Measurements from ENCODE around the gene ZBTB16. TPM values are rescaled to one million over a fixed set of nuclear protein-coding genes. Genes with fewer than 3 reads are reported as not detected.

The ZBTB16 gene
- polyA plus RNA-seq, 5 donors: 3.1 to 9.9 (median 6.7) TPM

DNA sequence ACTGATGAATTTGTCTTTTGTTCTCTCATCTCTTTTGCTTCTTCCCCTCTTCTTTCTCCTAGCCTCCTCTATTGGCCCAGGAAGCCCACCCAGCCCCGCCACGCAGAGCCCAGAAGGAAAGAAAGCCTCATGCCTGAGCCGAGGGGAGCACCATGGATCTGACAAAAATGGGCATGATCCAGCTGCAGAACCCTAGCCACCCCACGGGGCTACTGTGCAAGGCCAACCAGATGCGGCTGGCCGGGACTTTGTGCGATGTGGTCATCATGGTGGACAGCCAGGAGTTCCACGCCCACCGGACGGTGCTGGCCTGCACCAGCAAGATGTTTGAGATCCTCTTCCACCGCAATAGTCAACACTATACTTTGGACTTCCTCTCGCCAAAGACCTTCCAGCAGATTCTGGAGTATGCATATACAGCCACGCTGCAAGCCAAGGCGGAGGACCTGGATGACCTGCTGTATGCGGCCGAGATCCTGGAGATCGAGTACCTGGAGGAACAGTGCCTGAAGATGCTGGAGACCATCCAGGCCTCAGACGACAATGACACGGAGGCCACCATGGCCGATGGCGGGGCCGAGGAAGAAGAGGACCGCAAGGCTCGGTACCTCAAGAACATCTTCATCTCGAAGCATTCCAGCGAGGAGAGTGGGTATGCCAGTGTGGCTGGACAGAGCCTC, 3.8 kb downstream of the ZBTB16 start:
- DNase-seq: no peak

DNA sequence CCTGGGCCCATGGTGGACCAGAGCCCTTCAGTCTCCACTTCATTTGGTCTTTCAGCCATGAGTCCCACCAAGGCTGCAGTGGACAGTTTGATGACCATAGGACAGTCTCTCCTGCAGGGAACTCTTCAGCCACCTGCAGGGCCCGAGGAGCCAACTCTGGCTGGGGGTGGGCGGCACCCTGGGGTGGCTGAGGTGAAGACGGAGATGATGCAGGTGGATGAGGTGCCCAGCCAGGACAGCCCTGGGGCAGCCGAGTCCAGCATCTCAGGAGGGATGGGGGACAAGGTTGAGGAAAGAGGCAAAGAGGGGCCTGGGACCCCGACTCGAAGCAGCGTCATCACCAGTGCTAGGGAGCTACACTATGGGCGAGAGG, 4.3 kb downstream of the ZBTB16 start:
- DNase-seq: no peak

- no peak for DNase-seq
Observed at GRCh38 chr11:114064216-114064615, 4.7 kb downstream of the ZBTB16 start.

- no peak for DNase-seq
Observed at GRCh38 chr11:114065094-114065493, 5.6 kb downstream of the ZBTB16 start.

DNA sequence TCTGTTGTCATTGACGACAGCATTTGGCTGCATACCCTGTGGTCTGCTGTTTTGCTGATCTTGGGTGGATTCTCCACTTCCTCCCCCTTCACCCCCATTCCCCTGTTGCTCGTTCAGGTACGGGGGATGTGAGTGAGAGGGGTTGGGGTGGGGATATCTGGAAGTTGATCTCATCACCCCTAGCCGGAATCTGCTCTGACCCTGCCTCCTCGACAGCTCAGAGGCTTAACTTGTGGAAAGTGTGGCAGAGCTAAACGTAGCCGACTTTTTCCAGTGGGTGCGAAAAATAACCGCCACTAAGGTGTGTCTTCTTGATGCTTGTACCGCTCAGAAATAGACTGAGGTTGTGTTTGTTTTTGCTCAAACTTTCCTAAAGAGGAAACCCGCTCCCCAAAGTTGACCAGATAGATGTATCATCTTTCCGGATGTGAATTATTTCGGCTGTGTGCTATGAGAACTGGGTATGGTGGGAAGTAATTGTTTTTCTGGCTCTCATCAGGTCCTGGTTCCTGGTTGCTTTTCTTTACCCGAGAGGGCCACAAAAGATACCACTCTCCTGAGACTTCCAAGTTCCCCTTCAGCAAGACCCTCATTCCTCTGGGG, 6.6 kb downstream of the ZBTB16 start:
- no peak for DNase-seq

GRCh38 chr11:114068327-114068726, 8.8 kb downstream of the ZBTB16 start:
- DNase-seq: no peak

GRCh38 chr11:114070464-114071139, 11.1 kb downstream of the ZBTB16 start:
- DNase-seq: no peak

- no peak for DNase-seq
Observed at GRCh38 chr11:114073007-114073827, 13.7 kb downstream of the ZBTB16 start.

DNA sequence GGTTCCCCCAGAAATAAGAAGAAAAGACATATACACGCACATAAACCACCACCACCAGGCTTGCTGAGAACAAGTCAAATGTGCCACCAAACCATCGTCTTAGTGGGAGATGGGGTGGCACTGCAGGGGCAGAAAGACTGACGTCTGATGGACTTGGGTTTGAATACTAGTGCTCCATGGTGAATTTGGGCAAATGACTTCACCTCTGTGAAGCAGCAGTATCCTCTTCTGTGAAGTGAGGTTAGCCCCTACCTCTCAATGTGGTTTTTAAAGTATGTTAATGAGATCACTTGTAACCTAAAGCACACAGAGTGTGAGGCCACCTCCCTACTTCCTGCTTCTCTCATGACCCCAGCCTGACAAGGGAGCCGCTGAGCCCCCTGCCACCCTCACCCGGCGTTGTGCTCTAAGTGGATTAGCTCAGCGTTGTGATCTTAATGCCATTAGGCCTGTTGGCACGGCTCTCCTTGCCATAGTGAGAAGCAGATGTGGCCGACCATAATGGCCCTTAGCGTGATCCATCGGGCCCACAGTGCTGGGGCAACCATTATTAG, 14.4 kb downstream of the ZBTB16 start:
- no peak for DNase-seq

GRCh38 chr11:114074546-114075343, 15.2 kb downstream of the ZBTB16 start:
- no peak for DNase-seq

GRCh38 chr11:114075344-114075610, 15.8 kb downstream of the ZBTB16 start:
- no peak for DNase-seq

DNA sequence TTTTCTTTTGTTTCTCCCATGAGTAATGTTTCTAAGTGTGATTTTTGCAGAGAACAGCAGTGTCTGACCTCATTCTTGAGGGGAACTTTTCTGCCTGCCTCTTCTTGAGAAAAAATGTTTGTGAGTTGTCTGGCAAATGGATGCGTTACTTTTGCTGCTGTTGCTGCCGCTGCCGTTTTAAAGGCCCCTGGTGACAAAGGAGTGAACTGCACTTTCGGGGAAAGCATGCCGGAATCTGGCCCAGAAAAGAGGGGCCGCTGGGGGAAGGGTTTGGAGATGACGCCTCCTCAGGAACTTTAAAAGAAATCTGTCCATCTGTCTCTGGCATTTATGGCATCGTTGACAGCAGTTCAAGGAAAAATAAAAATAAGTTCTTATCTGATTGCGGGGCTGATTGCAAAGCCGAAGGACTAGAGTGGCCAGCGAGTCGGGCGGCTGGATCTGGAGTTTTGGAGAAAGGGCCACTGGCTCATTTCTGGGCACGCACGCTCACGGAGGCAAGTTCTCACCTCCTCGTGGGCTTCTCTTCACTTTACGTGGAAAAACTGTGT, 16.5 kb downstream of the ZBTB16 start:
- peak; percentile 55 to 69 for DNase-seq

DNA sequence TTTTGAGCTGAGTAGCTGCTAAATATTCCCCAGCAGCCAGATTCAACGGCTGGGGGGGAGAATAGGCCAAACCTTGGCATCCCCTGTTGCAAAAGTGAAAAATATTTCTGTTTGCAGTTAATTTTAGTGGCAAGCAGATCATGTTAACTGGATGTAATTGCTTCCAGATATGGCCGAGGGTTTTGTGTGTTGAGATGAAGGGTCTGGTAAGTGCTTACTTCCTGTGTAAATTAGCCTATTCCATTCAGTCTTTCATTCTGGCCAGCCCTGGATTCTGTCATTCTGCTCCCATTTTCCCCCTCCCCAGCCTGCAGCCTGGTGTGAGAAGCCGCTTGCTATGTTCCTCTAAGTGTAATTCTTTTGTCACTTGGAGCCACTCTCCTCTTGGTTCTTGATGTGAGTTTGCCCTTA, 17.4 kb downstream of the ZBTB16 start:
- DNase-seq: peak; percentile 70 to 77

DNA sequence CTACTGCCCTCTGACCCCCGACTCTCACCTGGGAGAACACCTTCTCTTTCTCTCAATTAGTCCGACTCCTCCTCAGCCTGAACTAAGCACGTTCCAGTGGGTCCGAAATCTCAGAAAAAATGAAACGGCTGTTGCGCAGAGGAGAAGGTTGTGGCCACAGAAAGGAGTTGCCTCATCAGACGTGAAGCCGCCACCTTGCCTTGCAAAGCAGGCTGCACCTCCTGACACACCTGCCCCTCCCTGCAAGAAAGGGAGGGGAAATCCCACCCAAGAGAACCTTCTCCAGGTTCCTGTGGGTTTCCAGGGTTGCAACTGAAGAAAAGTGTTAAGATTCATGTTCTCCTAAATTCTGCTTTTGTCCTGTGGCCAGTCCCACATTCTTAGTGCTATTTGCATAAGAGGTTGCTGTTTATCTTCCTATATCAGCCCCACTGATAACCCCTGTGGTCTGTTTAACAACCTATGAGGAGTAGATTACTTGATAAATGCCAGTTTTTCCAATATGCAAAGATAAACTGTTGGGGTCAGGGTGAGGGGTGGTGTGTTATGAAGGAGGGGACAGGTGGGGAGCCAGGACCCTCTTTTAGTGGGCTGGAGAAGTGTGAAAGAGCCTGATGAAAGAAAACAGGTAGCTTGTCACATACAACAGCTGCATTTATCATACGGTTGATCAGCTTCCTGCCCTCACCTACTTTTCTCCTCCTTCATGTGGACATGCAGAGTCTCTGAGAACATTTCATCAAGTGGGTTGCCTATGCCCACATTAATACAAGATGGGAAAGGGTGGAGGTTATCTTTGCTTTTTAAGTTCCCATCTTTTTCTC, 18.2 kb downstream of the ZBTB16 start:
- DNase-seq: no peak

- no peak for DNase-seq
Observed at GRCh38 chr11:114078423-114078822, 18.9 kb downstream of the ZBTB16 start.

DNA sequence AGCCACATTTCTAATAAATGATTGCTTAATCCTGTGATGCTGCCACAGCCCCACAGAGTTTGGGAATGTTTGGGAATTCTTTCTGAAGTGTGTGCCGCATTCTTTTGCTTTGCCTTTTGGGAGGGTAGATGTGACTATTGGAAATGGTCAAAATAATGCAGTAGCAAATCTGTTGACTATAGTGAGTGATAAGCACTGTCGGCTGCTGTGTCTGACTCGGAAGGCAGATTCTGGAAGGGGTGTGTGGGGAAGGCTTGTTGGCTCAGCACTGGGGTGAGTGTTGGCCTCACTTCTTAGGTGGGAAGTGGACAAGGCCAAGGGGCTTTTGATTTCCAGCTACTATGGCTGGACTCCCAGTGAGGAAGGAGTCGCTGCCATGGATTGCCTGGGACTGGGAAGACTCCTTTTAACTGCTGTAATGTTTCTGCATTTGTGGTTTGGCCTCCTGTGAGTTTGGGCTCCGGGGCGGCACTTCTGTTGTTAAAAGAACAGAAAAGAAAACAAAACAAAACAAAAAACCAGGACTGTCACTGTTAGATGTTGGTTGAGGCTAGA, 20.1 kb downstream of the ZBTB16 start:
- DNase-seq: no peak

DNA sequence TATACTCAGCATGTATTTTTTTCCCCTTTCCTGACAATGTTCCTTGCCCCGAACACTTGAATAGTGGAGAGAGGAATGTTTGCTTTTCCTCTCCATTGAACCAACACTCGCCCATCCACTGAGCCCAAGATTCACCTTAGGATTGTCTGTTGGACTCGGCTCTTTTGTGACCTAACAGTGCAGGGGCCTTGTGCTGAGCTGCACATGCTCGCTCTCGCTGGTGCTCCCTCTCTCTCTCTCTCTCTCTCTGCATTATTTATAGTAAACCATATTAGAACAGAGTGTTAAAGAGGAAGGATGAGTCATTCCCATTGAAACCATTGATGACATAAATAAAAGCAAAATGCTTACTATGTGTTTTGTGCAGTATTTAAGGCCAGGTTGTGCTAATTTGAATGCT, 20.7 kb downstream of the ZBTB16 start:
- no peak for DNase-seq

- DNase-seq: no peak
Observed at GRCh38 chr11:114080769-114081168, 21.3 kb downstream of the ZBTB16 start.

- DNase-seq: no peak
Observed at GRCh38 chr11:114081641-114082414, 22.3 kb downstream of the ZBTB16 start.
